Natural killer cell (primary cell): Measurements from ENCODE around the gene CLCA2. TPM values are rescaled to one million over a fixed set of nuclear protein-coding genes. Genes with fewer than 3 reads are reported as not detected.

Experiments used
- ATAC-seq, 3 donors: fragments of 150-1000 bp in 2 of 3; fragments of 200-7000 bp in 1 of 3; cut with Tn5 transposase; 1 replicate in 1 of 3; 2 replicates in 2 of 3; pipeline ENCODE4 v1.10.0; 2021; ENCODE audit warnings: mild to moderate bottlenecking in 2 of 3, moderate library complexity in 2 of 3
- DNase-seq, 2 donors: peaks; one replicate each; pipeline versions ENCODE4 v3.0.0 to v3.0.0-alpha.2; 2013 to 2021; ENCODE audit warnings: mixed read lengths in 1 of 2
- H3K27ac ChIP-seq: one replicate; pipeline ENCODE4 v1.5.1; 2013; ENCODE audit warnings: mild to moderate bottlenecking, low read length
- H3K27me3 ChIP-seq: one replicate; pipeline ENCODE4 v1.6.1; 2013; ENCODE audit warnings: low read length; ENCODE audit not compliant: control insufficient read depth, insufficient read depth
- H3K36me3 ChIP-seq: one replicate; pipeline ENCODE4 v1.6.1; 2013; ENCODE audit warnings: low read length; ENCODE audit not compliant: control insufficient read depth, insufficient read depth
- H3K4me1 ChIP-seq: one replicate; pipeline ENCODE4 v1.6.1; 2013; ENCODE audit warnings: low read length; ENCODE audit not compliant: control insufficient read depth, insufficient read depth
- H3K4me3 ChIP-seq: one replicate; pipeline ENCODE4 v1.5.1; 2013; ENCODE audit warnings: low read length
- H3K9me3 ChIP-seq: one replicate; pipeline ENCODE4 v1.6.1; 2013; ENCODE audit warnings: low read length; ENCODE audit not compliant: control insufficient read depth, insufficient read depth
- H3K27ac Mint-ChIP-seq, 2 donors: one replicate each; pipeline ENCODE4 v1.8.0; 2022; ENCODE audit warnings: mild to moderate bottlenecking in 2 of 2, mixed read lengths in 2 of 2, moderate library complexity in 1 of 2
- H3K27me3 Mint-ChIP-seq, 2 donors: one replicate each; pipeline ENCODE4 v1.8.0; 2022; ENCODE audit warnings: low read depth in 2 of 2, mixed read lengths in 2 of 2
- H3K36me3 Mint-ChIP-seq: one replicate; pipeline ENCODE4 v1.8.0; 2022; ENCODE audit warnings: mixed read lengths
- H3K4me1 Mint-ChIP-seq, 2 donors: one replicate each; pipeline ENCODE4 v1.8.0; 2022; ENCODE audit warnings: mixed read lengths in 2 of 2
- H3K4me3 Mint-ChIP-seq: one replicate; pipeline ENCODE4 v1.8.0; 2022; ENCODE audit warnings: mild to moderate bottlenecking, moderate library complexity, mixed read lengths
- H3K9me3 Mint-ChIP-seq, 2 donors: one replicate each; pipeline ENCODE4 v1.8.0; 2022; ENCODE audit warnings: mixed read lengths in 2 of 2
- WGBS: methylation state at CpG from one replicate; pipeline ENCODE4 v1.1.7; 2013; ENCODE audit warnings: missing lambda C conversion rate; ENCODE audit not compliant: insufficient coverage; 5-methylcytosine and 5-hydroxymethylcytosine counted together
- intact Hi-C: fragments of 100-400 bp; cut with micrococcal nuclease; formaldehyde crosslinking; loops from one replicate; pipeline ENCODE4 v1.14.2; 2022
- total RNA-seq, 4 donors: library from RNA; stranded (reverse); fragments of 120-200 nt in 1 of 4; gene quantifications; one replicate each; pipeline versions ENCODE4 v1.2.3 to v1.2.4, GENCODE V29; 2013 to 2022
- TF ChIP-seq, protein P1 (sequence below): fragments of 200-600 bp; IDR thresholded peaks from one replicate; pipeline ENCODE4 v1.8.0; 2022; ENCODE audit warnings: antibody characterized with exemption

CLCA2 gene
- total RNA-seq, 3 donors from 2014 or later (not counting 1 experiment from before 2014, with no cell fraction given), result not detected

DNA sequence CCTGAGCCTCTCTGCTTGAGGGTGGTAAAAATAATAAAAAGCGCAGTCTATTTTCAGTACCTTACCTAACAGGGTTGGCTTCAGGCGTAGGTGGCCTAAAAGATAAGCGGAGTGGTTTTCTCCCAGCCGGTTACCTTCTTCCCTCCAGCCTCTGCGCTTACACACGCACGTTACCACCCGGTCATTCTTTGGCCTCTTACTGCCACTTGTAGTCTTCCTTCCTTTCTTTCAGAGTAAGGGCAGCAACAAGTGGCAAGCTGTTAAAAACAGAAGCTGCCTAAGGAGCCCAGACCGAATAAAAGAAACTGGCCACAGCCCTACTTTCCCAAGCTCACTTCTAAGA lies 80.1 kb downstream of the CLCA2 start:
- Mint-ChIP-seq H3K27me3 (peaks cover 9 to 12% of the 10 kb centered on the region in 2 donors), H3K36me3 (no peaks in the 10 kb centered on the region), H3K4me1 (peaks cover 6 to 16% of the 10 kb centered on the region in 2 donors), H3K9me3 (no peaks in the 10 kb centered on the region), H3K4me3 (peak overlapping the region; percentile 22), H3K27ac (no peak overlapping the region)
- DNase-seq, result no peak
- Histone ChIP-seq H3K4me3 (no peak overlapping the region), H3K4me1 (peaks cover 18% of the 10 kb centered on the region), H3K27ac (no peak overlapping the region), H3K9me3 (no peaks in the 10 kb centered on the region), H3K27me3 (peaks cover 3% of the 10 kb centered on the region), H3K36me3 (no peaks in the 10 kb centered on the region)
- TF ChIP-seq, protein P1, sequence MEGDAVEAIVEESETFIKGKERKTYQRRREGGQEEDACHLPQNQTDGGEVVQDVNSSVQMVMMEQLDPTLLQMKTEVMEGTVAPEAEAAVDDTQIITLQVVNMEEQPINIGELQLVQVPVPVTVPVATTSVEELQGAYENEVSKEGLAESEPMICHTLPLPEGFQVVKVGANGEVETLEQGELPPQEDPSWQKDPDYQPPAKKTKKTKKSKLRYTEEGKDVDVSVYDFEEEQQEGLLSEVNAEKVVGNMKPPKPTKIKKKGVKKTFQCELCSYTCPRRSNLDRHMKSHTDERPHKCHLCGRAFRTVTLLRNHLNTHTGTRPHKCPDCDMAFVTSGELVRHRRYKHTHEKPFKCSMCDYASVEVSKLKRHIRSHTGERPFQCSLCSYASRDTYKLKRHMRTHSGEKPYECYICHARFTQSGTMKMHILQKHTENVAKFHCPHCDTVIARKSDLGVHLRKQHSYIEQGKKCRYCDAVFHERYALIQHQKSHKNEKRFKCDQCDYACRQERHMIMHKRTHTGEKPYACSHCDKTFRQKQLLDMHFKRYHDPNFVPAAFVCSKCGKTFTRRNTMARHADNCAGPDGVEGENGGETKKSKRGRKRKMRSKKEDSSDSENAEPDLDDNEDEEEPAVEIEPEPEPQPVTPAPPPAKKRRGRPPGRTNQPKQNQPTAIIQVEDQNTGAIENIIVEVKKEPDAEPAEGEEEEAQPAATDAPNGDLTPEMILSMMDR, result no peak
- intact Hi-C loops, result loop anchor here (5.0 kb wide), 2 partner anchors 107 to 183 kb away; partner anchors contain the start of gene ODF2L
- whole genome bisulfite sequencing, result 31% methylated on average over 9 of the region's 9 CpGs
- no peak for ATAC-seq

GRCh38 chr1:86504895-86505563 lies 81.1 kb downstream of the CLCA2 start:
- Histone ChIP-seq H3K36me3 (no peaks in the 10 kb centered on the region), H3K27ac (no peak overlapping the region), H3K27me3 (peaks cover 3% of the 10 kb centered on the region), H3K4me3 (no peak overlapping the region), H3K9me3 (no peaks in the 10 kb centered on the region), H3K4me1 (peaks cover 18% of the 10 kb centered on the region)
- Mint-ChIP-seq H3K27me3 (peaks cover 12% of the 10 kb centered on the region in 2 donors), H3K9me3 (no peaks in the 10 kb centered on the region), H3K4me1 (peaks cover 6 to 16% of the 10 kb centered on the region in 2 donors), H3K36me3 (no peaks in the 10 kb centered on the region), H3K27ac (no peak overlapping the region), H3K4me3 (no peak overlapping the region)
- TF ChIP-seq, protein P1, result no peak
- no peak for DNase-seq
- ATAC-seq, result no peak
- intact Hi-C loops, result loop anchor here (5.0 kb wide), 2 partner anchors 108 to 182 kb away; partner anchors contain the start of gene ODF2L
- 81% methylated on average over 8 of the region's 9 CpGs for WGBS

- intact Hi-C loops, result no loop called here
- Mint-ChIP-seq H3K27ac (no peak overlapping the region), H3K4me1 (peaks cover 6 to 16% of the 10 kb centered on the region in 2 donors), H3K4me3 (no peak overlapping the region), H3K9me3 (no peaks in the 10 kb centered on the region), H3K27me3 (peaks cover 12% of the 10 kb centered on the region in 2 donors), H3K36me3 (no peaks in the 10 kb centered on the region)
- Histone ChIP-seq H3K4me1 (peaks cover 18% of the 10 kb centered on the region), H3K4me3 (no peak overlapping the region), H3K36me3 (no peaks in the 10 kb centered on the region), H3K9me3 (no peaks in the 10 kb centered on the region), H3K27ac (no peak overlapping the region), H3K27me3 (peaks cover 3% of the 10 kb centered on the region)
- DNase-seq (no peak), ATAC-seq (no peak)
- 82% methylated on average over 4 of the region's 4 CpGs for WGBS
- TF ChIP-seq, protein P1, result no peak
These were observed 81.6 kb downstream of the CLCA2 start for GRCh38 chr1:86505564-86505902.

Other genes with a start within 250 kb of the CLCA2 start
- 100 to 1,000 TPM in 1 of 3 donors, 10 to 100 TPM in 2; 79.7 to 102 (median 82.0) TPM for gene ODF2L, start 27.8 kb upstream of the CLCA2 start, total RNA-seq
- gene CLCA1, start 44.8 kb downstream of the CLCA2 start, total RNA-seq, result not detected
- gene CLCA4, start 122.9 kb downstream of the CLCA2 start, total RNA-seq, result not detected